Measurements from ENCODE around the gene OR14A2. TPM values are rescaled to one million over a fixed set of nuclear protein-coding genes. Genes with fewer than 3 reads are reported as not detected.

The OR14A2 gene
- polyA plus RNA-seq, 3 donors: not detected

DNA sequence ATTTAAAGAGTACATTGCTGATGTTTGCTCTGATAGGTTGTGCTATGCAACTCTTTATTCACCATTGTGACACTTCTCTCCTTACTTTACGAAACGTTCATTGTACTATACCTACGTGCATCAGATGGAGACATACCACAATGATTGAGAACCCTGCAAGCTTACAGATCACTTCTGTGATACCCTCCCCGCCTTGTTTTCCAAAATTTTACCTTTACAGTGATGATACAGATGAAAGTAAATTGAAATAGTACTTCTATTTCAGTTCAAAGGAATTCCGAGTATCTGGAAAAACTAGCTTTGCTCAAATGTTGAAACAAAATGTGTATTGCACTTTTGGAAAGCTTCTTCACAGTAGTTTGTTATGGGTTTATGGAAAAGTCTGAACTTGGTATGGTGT lies 6.2 kb downstream of the OR14A2 start:
- Histone ChIP-seq H3K9me3 (replicated peaks in 1 of 2; ENCODE audit: control insufficient read depth in 1 of 2, insufficient read depth in 1 of 2, low read length in 2 of 2) (no peaks in the 10 kb centered on the region), H3K27ac (ENCODE audit: low read depth in 1 of 2, low read length in 2 of 2) (no peak overlapping the region), H4K20me1 (ENCODE audit: insufficient read depth, low read length) (no peaks in the 10 kb centered on the region), H3K4me2 (replicated peaks; ENCODE audit: extremely low read depth, low read length, poor library complexity, severe bottlenecking) (no peak overlapping the region), H3K4me3 (replicated peaks in 1 of 3; ENCODE audit: low read depth in 2 of 3, low read length in 3 of 3) (no peak overlapping the region), H3K36me3 (replicated peaks in 1 of 2; ENCODE audit: control insufficient read depth in 1 of 2, insufficient read depth in 2 of 2, low read length in 2 of 2) (no peaks in the 10 kb centered on the region), H3K27me3 (ENCODE audit: control insufficient read depth in 2 of 2, insufficient read depth in 2 of 2, low read length in 2 of 2) (no peaks in the 10 kb centered on the region), H3K4me1 (ENCODE audit: control insufficient read depth in 1 of 2, insufficient read depth in 2 of 2, low read length in 2 of 2) (no peaks in the 10 kb centered on the region), H3K79me2 (ENCODE audit: insufficient read depth, low read length) (no peaks in the 10 kb centered on the region), H3K9ac (ENCODE audit: insufficient read depth, low read length, poor library complexity, severe bottlenecking) (no peak overlapping the region), H2AFZ (ENCODE audit: insufficient read depth, low read depth, low read length, poor library complexity, severe bottlenecking) (no peak overlapping the region)
- Mint-ChIP-seq H3K27me3 (ENCODE audit: low read depth in 3 of 3) (no peaks in the 10 kb centered on the region), H3K9me3 (peaks cover 0 to 9% (median 0%) of the 10 kb centered on the region in 7 donors), H3K36me3 (no peaks in the 10 kb centered on the region), H3K4me1 (no peaks in the 10 kb centered on the region), H3K4me3 (no peak overlapping the region), H3K27ac (no peak overlapping the region)
- TF ChIP-seq, protein P1, sequence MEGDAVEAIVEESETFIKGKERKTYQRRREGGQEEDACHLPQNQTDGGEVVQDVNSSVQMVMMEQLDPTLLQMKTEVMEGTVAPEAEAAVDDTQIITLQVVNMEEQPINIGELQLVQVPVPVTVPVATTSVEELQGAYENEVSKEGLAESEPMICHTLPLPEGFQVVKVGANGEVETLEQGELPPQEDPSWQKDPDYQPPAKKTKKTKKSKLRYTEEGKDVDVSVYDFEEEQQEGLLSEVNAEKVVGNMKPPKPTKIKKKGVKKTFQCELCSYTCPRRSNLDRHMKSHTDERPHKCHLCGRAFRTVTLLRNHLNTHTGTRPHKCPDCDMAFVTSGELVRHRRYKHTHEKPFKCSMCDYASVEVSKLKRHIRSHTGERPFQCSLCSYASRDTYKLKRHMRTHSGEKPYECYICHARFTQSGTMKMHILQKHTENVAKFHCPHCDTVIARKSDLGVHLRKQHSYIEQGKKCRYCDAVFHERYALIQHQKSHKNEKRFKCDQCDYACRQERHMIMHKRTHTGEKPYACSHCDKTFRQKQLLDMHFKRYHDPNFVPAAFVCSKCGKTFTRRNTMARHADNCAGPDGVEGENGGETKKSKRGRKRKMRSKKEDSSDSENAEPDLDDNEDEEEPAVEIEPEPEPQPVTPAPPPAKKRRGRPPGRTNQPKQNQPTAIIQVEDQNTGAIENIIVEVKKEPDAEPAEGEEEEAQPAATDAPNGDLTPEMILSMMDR (IDR thresholded peaks at IDR 0.05): no peak
- DNase-seq: no peak
- intact Hi-C loops (cut with micrococcal nuclease): no loop called here
- no CpG with 5 or more reads among the region's 5 CpGs for WGBS (ENCODE audit: insufficient coverage)

DNA sequence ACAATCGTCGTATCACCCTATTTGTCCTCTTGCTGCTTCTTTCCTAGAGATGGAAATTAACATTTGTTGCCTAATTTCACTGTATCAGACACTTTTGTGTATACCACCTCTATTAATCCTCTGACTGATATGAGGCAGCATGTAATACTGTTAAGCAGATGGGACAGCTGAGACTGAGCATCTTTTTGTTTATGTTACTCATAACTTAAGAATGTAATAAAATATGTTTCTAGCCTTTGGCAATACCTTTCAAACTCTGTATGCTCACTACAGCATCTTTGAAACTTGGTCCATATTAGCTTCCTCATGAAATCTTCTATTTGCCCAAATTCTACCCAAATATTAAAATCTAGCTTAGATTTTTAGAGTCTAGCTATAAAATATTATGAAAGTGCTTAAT lies 7.2 kb downstream of the OR14A2 start:
- Histone ChIP-seq H4K20me1 (ENCODE audit: insufficient read depth, low read length) (no peaks in the 10 kb centered on the region), H3K4me3 (replicated peaks in 1 of 3; ENCODE audit: low read depth in 2 of 3, low read length in 3 of 3) (no peak overlapping the region), H3K79me2 (ENCODE audit: insufficient read depth, low read length) (no peaks in the 10 kb centered on the region), H3K27ac (ENCODE audit: low read depth in 1 of 2, low read length in 2 of 2) (no peak overlapping the region), H3K9me3 (replicated peaks in 1 of 2; ENCODE audit: control insufficient read depth in 1 of 2, insufficient read depth in 1 of 2, low read length in 2 of 2) (no peaks in the 10 kb centered on the region), H3K9ac (ENCODE audit: insufficient read depth, low read length, poor library complexity, severe bottlenecking) (no peak overlapping the region), H3K36me3 (replicated peaks in 1 of 2; ENCODE audit: control insufficient read depth in 1 of 2, insufficient read depth in 2 of 2, low read length in 2 of 2) (no peaks in the 10 kb centered on the region), H3K27me3 (ENCODE audit: control insufficient read depth in 2 of 2, insufficient read depth in 2 of 2, low read length in 2 of 2) (no peaks in the 10 kb centered on the region), H2AFZ (ENCODE audit: insufficient read depth, low read depth, low read length, poor library complexity, severe bottlenecking) (no peak overlapping the region), H3K4me2 (replicated peaks; ENCODE audit: extremely low read depth, low read length, poor library complexity, severe bottlenecking) (no peak overlapping the region), H3K4me1 (ENCODE audit: control insufficient read depth in 1 of 2, insufficient read depth in 2 of 2, low read length in 2 of 2) (no peaks in the 10 kb centered on the region)
- DNase-seq: no peak
- no CpG with 5 or more reads among the region's 2 CpGs for WGBS (ENCODE audit: insufficient coverage)
- H3K9me3 Mint-ChIP-seq: peaks cover 0 to 9% (median 0%) of the 10 kb centered on the region in 7 donors
- no peak overlapping the region for H3K4me3 Mint-ChIP-seq
- intact Hi-C loops (cut with micrococcal nuclease): no loop called here
- no peak overlapping the region for H3K27ac Mint-ChIP-seq
- TF ChIP-seq, protein P1 (IDR thresholded peaks at IDR 0.05): no peak
- no peaks in the 10 kb centered on the region for H3K27me3 Mint-ChIP-seq (ENCODE audit: low read depth in 3 of 3)
- no peaks in the 10 kb centered on the region for H3K4me1 Mint-ChIP-seq
- no peaks in the 10 kb centered on the region for H3K36me3 Mint-ChIP-seq
